Medulla oblongata (tissue), 1 donor: Measurements from ENCODE around the gene INPP4A.

Experiments used
- DNase-seq: peaks from one replicate; pipeline ENCODE4 v3.0.0-alpha.2; 2015; ENCODE audit errors: extremely low spot score

Gene INPP4A

GRCh38 chr2:98540536-98540935 is 95.9 kb downstream of the INPP4A start:
- DNase-seq: no peak

GRCh38 chr2:98541489-98541888 is 96.8 kb downstream of the INPP4A start:
- DNase-seq: no peak

DNA sequence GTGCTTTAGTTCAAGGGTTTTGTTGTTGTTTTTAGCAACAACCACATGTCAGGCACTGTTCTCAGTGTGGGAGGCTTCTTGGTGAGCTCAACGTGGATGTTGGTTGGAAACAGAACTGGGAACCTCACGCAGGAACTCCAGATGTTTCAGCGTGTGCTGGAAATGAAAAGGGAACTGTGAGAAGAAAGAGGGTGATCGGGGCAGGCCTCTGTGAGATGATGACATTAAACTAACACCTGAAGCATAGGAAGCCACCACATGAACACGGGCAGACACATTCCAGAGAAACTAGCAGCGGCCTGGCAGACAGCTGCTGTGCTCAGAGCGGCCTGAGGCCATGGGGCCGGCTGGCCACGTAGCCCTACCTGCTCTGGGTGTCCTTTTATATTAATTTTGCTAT is 97.2 kb downstream of the INPP4A start:
- no peak for DNase-seq

- DNase-seq: no peak
Measured at GRCh38 chr2:98543214-98543613, 98.6 kb downstream of the INPP4A start.

DNA sequence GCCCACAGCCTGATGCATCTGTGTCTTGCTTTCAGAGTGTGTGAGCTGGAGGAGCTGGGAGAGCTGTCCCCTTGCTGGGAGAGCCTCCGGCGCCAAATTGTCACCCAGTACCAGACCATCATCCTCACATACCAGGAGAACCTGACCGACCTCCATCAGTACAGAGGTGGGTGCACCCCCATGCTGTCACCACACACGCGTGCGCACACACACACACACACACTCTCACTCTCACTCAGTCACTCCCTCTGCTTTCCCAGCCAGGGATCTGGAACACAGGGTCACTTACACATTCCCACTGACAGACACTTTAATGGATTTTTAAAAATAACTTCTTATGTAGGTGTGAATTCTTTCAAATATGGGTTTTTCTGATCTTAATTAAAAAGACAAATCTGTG is 99.2 kb downstream of the INPP4A start:
- no peak for DNase-seq

GRCh38 chr2:98545591-98545990 is 100.9 kb downstream of the INPP4A start:
- DNase-seq: no peak

DNA sequence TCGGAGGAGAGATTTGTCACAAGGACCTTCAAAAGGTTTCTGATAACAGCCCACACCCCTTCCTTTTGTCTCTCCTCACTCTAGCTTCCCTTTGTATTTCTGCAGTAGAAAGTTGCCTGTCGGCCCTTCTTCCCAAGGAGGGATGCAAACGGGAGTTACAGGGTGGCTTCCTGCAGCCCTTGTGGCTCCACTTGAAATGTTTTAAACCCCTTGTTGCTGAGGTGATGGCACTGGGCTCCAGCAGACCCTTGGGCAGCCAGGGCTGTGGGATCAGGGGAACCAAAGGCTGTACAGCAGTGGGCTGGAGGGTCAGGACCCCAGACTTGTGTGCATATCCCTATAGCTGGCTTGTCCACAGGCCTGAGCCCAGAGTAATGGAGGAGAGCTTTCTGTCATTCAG is 101.5 kb downstream of the INPP4A start:
- no peak for DNase-seq

GRCh38 chr2:98547092-98547790 is 102.6 kb downstream of the INPP4A start:
- no peak for DNase-seq

DNA sequence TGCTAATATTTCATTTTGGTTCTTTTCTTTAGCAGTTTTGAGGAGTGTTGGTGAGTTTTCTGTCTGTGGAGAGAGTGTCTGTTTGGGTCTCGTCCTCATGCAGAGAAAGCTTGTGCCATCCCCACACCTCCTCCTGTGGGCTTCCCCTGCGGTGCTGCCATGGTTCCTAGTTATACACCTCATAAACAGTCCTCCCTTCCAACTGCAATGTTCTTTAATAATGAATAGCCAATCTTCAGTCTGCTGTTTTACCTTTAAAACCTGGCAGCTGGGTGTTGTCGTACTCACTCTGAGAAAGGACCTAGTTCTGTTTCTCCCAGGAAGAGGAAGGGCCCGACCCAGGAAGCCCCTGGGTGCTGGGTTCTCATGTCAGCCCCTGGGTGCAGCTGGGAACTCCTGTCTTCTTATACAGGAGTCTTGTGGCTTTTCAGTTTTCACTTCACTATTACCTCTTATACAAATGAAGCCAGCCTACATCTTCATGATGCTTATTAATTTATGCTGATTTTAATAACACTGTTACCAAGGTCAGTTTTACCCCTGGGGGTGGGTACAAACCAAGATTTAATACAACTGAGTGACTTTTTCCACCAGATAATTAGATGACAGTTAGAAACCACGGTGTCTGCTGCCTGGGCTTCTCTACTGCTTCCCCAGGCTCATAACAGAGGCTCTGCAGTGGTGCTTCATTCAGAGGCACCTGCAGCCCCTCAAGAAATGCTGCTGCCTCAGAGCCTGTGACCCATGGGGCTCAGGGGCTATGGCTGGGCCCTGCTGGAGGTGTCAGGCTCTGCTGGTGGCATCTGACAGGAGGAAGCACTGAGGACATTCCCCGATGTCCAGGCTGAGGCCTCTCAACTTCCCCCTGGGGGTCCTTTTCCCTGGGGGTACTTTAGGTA is 104.5 kb downstream of the INPP4A start:
- DNase-seq: no peak

DNA sequence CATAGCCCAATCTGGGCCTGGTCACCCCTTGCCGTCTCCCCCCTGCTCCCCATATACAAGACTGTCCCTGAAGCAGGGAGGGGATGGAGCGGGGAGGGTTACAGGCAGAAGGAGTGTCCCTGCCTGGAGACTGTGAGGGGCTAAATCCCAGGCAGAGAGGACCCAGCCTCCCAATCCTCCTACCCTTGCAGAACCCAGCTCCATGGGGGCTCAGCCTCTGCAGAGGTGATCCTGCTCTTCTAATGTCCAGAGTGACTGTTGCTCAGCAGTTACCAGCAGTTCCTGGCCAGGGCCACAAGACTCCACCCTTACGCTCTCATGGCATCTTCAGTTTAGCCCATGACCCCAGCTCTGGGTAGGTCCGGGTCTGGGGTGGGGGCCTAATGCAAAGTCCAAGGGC is 105.5 kb downstream of the INPP4A start:
- DNase-seq: no peak

- no peak for DNase-seq
Measured at GRCh38 chr2:98551316-98551715, 106.7 kb downstream of the INPP4A start.

GRCh38 chr2:98552499-98553179 is 108.0 kb downstream of the INPP4A start:
- no peak for DNase-seq

DNA sequence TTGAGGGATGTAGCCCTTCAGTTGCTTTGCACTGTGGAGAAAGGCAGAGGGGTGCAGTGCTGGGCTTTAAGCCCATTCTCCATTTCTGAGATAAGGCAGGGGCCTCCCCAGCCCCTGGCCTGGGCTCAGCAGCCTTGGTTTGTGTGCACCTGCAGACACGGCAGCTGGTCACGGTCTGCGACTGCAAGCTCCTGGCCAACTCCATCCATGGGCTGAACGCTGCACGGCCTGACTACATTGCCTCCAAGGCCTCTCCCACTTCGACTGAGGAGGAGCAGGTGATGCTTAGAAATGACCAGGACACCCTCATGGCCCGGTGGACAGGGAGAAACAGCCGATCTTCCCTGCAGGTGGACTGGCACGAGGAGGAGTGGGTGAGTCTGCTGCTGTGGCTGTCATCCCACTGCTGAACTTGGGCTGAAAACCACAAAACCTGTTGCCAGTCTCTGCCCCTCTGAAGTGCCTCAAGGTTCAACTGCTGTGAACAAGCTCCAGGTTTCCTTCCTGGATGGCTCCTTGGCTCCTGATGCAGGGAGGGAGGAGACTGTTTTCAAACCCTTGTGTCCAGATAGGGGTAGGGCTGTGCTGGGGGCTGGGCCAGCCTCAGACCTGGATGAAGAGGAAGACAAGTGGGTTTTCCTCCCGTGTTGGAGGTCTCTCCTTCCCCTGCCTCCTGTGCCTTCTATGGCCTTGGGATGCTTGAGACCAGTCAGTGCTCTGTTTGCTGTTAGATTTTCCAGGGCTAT is 109.6 kb downstream of the INPP4A start:
- DNase-seq: no peak

DNA sequence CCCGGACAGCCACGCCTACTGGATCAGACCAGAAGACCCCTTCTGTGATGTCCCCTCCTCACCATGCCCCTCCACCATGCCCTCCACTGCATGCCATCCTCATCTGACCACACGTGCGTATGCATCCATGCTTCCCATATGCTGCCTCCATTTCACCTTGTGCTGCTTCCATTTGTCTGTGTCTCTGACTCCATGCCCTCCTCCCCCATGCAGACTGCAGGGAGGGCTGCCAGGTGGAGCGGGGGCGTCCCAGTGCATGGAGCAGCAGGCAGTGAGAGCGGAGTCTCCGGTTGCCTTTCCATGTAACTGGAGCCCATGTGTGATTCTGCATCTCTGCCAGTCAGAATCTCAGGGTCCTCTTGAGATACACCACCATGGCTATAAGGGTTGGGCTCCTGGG is 111.0 kb downstream of the INPP4A start:
- no peak for DNase-seq

DNA sequence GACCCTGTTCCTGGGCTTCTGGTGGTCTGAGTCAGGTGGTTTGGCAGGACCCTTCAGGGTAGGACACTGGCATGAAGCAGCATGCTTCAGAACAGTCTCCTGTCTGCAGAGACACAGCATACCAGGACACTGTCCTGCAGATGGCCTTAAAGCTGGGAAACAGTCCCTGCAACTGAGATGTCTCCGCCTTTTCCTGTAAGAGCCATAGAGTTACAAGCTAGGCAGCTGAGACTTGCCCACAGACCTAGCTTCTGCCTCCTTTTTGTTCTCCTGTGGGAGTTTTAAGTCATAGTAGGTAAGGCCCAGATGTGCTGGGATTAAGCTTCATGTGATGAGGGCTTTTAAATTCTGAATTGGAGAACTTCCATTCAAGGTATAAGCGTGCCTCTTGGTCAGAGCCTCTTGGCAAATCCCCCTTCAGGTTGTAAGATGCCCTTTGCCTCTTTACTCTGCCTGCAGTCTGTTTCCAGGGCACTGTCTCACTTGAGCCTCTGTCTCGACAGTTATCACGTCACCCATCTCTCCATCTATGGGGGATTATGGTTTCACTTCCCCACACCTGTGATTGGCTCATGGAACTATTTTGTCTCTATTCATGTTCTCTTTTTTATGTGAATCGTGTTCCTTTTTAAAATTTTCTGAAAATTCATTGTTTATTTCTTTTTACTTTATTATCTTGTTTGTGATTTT is 111.8 kb downstream of the INPP4A start:
- peak; percentile 17 for DNase-seq

DNA sequence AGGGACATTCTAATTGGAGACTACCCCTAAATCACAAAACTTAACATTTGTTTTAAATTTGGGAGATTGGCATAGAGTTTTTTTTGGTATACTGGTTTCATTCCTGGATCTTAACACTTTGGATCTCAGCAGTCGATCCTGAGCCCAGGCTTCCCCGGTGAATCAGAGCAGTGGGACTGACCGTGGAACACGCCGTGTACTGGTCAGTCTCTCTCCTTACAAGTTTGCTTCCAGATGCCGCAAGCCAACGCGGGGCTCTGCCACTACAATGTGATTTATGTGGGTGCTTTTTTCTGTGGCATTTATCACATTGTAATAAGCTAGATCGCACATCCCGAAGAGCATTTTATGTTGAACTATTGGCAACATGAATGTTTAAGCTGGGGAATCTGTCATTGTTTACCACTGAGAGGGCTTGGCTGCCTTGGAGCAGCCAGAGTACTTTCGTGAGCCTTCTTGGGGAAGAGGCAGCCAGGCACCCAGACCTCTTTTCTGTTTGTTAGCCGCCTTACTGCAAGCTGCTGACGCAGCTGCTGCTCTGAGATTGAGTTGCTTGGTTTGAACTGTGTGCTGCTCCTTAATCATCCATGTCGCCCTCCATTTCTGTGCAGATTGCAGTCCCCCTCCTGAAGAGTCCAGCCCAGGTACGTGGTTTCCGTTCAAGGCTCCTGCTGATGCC is 114.3 kb downstream of the INPP4A start:
- no peak for DNase-seq

GRCh38 chr2:98559581-98559980 is 114.9 kb downstream of the INPP4A start:
- no peak for DNase-seq

DNA sequence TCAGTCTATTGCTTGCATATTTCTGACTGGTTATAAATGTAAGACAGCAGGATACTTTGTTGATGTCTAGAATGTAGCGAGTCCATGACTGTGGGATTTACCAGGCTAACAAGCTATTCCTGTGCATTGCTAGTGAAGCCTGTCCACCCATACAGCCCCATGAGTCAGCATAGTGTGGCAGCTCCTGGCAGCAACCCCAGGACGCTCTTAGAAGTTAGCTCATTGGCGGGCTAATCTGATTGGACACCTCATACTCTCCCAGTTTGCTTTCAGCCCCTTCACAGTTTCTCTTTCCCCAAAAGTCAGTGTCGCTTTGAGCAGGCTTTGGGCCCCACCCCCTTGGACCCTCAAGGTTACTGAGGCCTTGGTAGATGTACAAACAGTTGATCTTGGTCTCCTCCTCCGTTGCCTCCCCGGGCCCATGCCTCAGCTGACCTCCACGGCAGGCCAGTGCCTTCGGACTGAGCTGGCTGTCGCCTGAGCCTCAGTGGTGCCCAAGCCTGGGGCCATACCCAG is 115.7 kb downstream of the INPP4A start:
- no peak for DNase-seq

- no peak for DNase-seq
Measured at GRCh38 chr2:98561018-98561417, 116.4 kb downstream of the INPP4A start.

DNA sequence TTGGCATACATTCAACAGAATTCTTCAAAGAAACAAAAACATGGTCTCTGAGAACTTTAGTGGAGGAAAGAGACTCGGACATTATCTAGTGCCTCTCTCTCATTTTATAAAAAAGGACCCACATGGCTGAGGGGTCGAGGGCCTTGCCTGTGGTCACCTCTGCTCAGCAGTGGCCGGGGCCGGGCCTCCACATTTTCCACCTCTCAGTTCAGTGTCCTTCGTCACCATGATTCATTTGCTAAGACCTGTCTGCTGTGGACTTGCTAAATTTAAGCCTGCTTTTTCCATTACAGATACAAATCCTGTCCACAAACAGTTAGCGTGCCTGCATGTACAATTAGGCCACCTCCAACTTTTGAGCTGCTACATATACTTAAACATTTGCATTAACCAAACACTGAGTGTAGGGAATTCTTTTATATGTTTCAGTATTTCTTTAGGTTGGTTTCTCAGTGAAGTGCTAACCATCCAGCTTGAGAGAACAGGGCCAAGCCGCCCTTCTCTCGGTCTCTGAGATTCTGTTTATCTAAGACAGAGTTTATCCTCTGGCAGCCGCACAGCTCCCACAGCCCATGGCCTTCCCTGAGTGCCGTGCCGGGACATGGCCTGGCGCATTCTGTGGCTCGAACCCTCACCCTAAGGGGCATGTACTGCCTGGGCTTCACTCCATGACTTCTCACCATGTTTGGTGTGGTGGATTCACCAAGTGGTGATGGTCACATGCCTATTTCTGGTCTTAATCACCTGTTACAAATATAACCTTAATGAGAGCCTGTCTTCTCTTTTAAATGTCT is 117.4 kb downstream of the INPP4A start:
- DNase-seq: no peak
